IPS DF 6.9 (cell line): ENCODE data around the gene TRMT112.
A peak's percentile ranks its signal among the peaks of the same experiment; 100 is the strongest.
"Not testable (repeated sequence)": the region's sequence is repeated elsewhere in the genome, so short reads cannot be mapped to it uniquely, and the experiment has no call there.

ENCODE experiments used
- DNase-seq: peaks from one replicate; pipeline ENCODE4 v3.0.0-alpha.2; 2013; ENCODE audit warnings: low read depth, low spot score
- H3K27ac ChIP-seq: one replicate; pipeline ENCODE4 v1.5.1; 2013; ENCODE audit warnings: low read length, control low read depth
- H3K27me3 ChIP-seq: 2 replicates; pipeline ENCODE4 v1.6.1; 2013; ENCODE audit warnings: mild to moderate bottlenecking, low read length; ENCODE audit not compliant: control insufficient read depth, insufficient read depth
- H3K36me3 ChIP-seq: 2 replicates; pipeline ENCODE4 v1.6.1; 2013; ENCODE audit warnings: low read length; ENCODE audit not compliant: control insufficient read depth, insufficient read depth
- H3K4me1 ChIP-seq: 2 replicates; pipeline ENCODE4 v1.6.1; 2013; ENCODE audit warnings: low read length; ENCODE audit not compliant: control insufficient read depth, insufficient read depth
- H3K4me3 ChIP-seq: 2 replicates; pipeline ENCODE4 v1.5.1; 2013; ENCODE audit warnings: mild to moderate bottlenecking, low read length
- H3K9me3 ChIP-seq: 2 replicates; pipeline ENCODE4 v1.6.1; 2013; ENCODE audit warnings: low read length, inconsistent platforms; ENCODE audit not compliant: control insufficient read depth, insufficient read depth
- WGBS: extraction: QIAGEN DNeasy Blood & Tissue Kit; methylation state at CpG from one replicate; pipeline ENCODE4 v1.1.7; 2013; ENCODE audit warnings: mixed read lengths, missing lambda C conversion rate; ENCODE audit not compliant: insufficient read length, insufficient coverage; 5-methylcytosine and 5-hydroxymethylcytosine counted together

TRMT112 gene

DNA sequence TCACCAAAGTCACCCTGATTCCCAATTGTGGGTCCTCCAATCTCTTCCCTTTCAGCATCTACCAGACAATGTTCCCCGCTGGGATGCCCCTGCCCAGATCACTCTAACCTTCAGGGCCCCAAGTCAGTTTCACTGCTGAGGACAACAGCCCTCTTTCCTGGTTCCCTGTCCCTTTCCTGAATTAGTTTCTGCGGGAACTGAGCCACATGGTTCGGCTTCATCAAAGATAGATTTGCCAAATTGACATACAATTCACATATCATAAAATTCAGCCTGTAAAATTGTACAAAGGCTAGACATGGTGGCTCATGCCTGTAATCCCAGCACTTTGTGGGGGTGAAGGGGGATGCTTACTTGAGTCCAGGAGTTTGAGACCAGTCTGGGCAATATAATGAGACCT is 10.6 kb upstream of the TRMT112 start:
- H3K27ac ChIP-seq, result no peak overlapping the region
- no peak overlapping the region for H3K4me3 ChIP-seq
- peaks cover 4% of the 10 kb centered on the region for H3K4me1 ChIP-seq
- no peak for DNase-seq
- WGBS, result no CpG with 5 or more reads among the region's 3 CpGs
- no peaks in the 10 kb centered on the region for H3K27me3 ChIP-seq
- no peaks in the 10 kb centered on the region; the same call in 1 of the 2 replicates for H3K36me3 ChIP-seq
- H3K9me3 ChIP-seq, result no peaks in the 10 kb centered on the region

DNA sequence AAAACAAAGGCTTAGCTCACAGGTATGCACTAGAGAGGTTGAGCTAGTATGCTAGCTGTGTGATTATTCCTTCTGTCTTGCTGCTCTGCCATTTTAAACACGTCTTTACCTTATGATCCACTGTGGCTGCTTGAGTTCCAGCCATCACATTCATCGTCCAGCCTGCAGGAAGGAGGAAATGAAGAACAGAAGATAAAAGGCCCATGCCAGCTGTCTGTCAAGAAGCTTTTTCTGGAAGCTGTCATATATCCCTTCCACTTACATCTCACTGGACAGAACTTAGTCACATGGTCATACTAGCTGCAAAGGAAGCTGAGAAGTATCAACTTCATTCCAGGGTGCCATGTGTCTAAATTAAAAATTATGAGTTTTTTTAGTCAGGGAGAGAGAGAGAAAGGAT is 10.0 kb upstream of the TRMT112 start:
- Histone ChIP-seq H3K4me1 (peaks cover 4% of the 10 kb centered on the region), H3K36me3 (peaks cover 3% of the 10 kb centered on the region), H3K9me3 (no peaks in the 10 kb centered on the region), H3K4me3 (no peak overlapping the region), H3K27me3 (no peaks in the 10 kb centered on the region), H3K27ac (no peak overlapping the region)
- no peak for DNase-seq
- WGBS, result no CpG with 5 or more reads among the region's 2 CpGs

DNA sequence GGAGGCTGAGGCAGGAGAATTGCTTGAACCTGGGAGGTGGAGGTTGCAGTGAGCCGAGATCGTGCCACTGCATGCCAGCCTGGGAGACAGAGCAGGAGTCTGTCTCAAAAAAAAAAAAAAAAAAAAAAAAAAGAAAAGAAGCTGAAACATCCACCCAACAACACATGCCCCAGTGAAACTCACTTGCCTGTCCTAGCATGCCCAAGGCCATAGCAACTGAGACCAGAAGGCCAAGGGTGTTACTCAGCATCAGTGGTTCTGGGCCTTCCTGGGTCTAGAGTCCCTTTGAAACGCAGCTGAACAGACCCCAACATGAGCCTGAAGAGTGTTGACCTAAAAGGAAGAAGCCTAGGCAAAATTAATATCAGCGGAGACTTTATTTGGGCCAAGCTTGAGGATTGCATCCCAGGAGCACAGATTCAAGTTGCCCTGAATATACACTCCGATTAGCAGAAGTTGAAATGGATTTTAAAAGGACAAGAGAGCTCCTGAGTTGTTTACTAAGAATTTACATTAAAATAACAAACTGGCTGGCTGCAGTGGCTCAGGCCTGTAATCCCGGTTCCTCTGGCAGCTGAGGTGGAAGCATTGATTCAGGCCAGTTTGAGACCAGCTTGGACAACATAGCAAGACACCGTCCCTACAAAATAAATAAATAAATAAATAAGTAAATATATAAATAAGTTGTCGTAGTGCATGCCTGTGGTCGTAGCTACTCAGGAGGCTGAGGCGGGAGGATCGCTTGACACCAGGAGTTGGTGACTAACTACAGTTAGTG is 7.5 kb upstream of the TRMT112 start:
- no peak for DNase-seq
- Histone ChIP-seq H3K27ac (no peak overlapping the region), H3K4me1 (peaks cover 1% of the 10 kb centered on the region; the same call in 1 of the 2 replicates)

DNA sequence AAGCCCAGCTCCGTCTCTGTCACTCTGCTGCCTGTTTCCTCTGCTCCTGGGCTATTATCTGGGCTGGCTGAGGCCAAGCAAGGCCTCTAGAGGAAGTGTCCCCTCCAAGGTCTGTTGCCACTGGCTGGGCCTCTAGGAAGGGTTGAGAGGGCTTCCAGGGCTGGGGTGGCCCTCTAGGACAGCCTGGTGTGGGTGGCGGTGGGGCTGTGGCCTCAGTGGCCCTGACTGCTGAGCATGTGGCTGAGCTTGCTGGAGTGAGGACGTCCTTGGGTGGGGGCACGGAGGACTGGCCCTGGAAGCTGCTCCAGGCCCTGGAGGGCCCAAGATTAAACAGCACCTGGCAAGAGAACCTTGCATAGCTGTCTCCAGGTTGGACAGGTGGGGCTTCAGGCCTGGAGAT is 6.6 kb upstream of the TRMT112 start:
- not testable (repeated sequence) for H3K4me1 ChIP-seq, H3K9me3 ChIP-seq, H3K27ac ChIP-seq, DNase-seq, H3K4me3 ChIP-seq, H3K27me3 ChIP-seq
- peaks cover 14% of the 10 kb centered on the region for H3K36me3 ChIP-seq
- no CpG with 5 or more reads among the region's 4 CpGs for WGBS

More for the DNA sequence above, 7.5 kb upstream of the TRMT112 start:
- Histone ChIP-seq H3K9me3 (no peaks in the 10 kb centered on the region), H3K36me3 (peaks cover 14% of the 10 kb centered on the region), H3K27me3 (no peaks in the 10 kb centered on the region), H3K4me3 (no peak overlapping the region)
- no CpG with 5 or more reads among the region's 11 CpGs for WGBS

DNA sequence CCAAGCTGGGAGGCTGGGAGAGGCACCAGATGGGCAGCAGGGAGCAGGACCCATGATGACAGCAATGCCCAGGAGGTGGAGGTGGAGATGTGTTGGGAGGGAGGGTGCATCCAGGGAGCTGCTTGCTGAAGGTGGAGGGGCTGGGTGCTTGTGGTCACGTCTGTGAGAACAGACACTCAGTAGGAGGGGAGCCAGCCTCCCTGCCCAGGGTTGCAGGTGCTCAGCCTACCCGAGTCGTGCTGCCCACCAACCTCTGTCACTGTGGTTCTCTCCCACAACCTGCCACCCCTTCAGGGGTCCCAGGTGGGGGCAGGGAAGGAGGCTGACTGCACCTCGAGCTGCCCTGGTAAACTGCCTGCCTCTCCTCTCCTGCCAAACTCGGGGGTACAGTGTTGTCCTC is 6.0 kb upstream of the TRMT112 start:
- H3K4me1 ChIP-seq, result peaks cover 4% of the 10 kb centered on the region
- H3K27ac ChIP-seq, result no peak overlapping the region
- WGBS, result no CpG with 5 or more reads among the region's 5 CpGs
- no peaks in the 10 kb centered on the region for H3K9me3 ChIP-seq
- no peaks in the 10 kb centered on the region for H3K27me3 ChIP-seq
- DNase-seq, result no peak
- no peak overlapping the region for H3K4me3 ChIP-seq
- H3K36me3 ChIP-seq, result peaks cover 14% of the 10 kb centered on the region

DNA sequence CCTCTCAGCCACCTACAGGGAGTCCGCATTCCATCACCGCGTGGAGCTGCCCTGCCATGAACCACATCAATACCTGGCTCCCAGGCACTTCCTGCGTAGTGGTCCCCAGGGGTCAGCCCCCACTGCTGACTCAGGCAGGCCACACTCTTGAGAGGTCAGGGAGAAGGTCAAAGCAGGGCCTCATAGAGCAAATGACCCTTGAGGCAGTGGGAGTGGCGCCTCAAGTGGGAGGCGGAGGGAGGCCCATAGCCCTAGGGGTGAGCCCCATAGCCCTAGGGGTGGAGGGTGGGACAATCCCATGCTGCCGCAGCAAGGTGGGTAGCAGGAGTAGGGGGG is 5.5 kb upstream of the TRMT112 start:
- Histone ChIP-seq H3K27me3 (no peaks in the 10 kb centered on the region), H3K4me3 (no peak overlapping the region), H3K4me1 (peaks cover 4% of the 10 kb centered on the region), H3K9me3 (no peaks in the 10 kb centered on the region), H3K27ac (no peak overlapping the region), H3K36me3 (peaks cover 14% of the 10 kb centered on the region)
- DNase-seq, result no peak
- no CpG with 5 or more reads among the region's 7 CpGs for WGBS

DNA sequence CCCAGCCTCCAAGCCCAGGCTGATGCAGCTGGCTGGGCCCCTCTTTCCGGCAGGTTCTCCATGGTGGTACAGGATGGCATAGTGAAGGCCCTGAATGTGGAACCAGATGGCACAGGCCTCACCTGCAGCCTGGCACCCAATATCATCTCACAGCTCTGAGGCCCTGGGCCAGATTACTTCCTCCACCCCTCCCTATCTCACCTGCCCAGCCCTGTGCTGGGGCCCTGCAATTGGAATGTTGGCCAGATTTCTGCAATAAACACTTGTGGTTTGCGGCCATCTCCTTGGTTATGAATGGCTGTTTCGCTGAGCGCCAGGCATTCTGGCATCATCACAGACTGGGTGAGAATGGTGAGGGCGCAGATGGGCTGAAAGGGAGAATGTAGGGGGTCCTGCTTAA is 4.2 kb upstream of the TRMT112 start:
- H3K4me3 ChIP-seq, result no peak overlapping the region
- no peak for DNase-seq
- H3K27me3 ChIP-seq, result no peaks in the 10 kb centered on the region
- H3K4me1 ChIP-seq, result peaks cover 4% of the 10 kb centered on the region
- H3K36me3 ChIP-seq, result peaks cover 14% of the 10 kb centered on the region
- H3K9me3 ChIP-seq, result no peaks in the 10 kb centered on the region
- WGBS, result no CpG with 5 or more reads among the region's 5 CpGs
- H3K27ac ChIP-seq, result no peak overlapping the region

DNA sequence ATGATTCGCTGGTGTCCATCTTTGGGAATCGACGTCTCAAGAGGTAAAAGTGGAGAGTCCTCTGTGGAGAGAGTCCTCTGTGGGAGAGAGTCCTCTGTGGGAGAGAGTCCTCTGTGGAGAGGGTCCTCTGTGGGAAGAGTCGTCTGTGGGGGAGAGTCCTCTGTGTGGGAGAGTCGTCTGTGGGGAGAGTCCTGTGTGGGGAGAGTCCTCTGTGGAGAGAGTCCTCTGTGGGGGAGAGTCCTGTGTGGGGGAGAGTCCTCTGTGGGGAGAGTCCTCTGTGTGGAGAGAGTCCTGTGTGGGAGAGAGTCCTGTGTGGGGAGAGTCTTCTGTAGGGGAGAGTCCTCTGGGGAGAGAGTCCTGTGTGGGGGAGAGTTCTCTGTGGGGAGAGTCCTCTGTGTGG is 3.7 kb upstream of the TRMT112 start:
- H3K27me3 ChIP-seq, result no peaks in the 10 kb centered on the region
- DNase-seq, result no peak
- WGBS, result no CpG with 5 or more reads among the region's 5 CpGs
- H3K36me3 ChIP-seq, result peaks cover 14% of the 10 kb centered on the region
- no peak overlapping the region for H3K27ac ChIP-seq
- H3K9me3 ChIP-seq, result no peaks in the 10 kb centered on the region
- peaks cover 4% of the 10 kb centered on the region for H3K4me1 ChIP-seq
- H3K4me3 ChIP-seq, result no peak overlapping the region

DNA sequence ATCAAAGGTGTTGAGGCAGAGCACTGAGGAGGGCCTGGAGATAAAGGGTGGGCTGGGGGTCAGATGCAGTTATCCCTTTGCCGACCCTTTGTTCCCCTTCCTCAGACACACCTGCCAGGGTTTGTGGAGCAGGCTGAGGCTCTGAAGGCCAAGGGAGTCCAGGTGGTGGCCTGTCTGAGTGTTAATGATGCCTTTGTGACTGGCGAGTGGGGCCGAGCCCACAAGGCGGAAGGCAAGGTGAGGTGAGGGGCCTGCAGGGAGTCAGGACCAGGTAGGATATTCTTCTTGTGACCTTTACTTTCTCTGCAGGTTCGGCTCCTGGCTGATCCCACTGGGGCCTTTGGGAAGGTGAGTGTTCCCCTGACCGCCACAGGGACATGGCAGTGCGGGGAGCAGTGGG is 3.2 kb upstream of the TRMT112 start:
- Histone ChIP-seq H3K27ac (no peak overlapping the region), H3K9me3 (no peaks in the 10 kb centered on the region), H3K4me3 (no peak overlapping the region), H3K4me1 (peaks cover 4% of the 10 kb centered on the region), H3K36me3 (peaks cover 14% of the 10 kb centered on the region), H3K27me3 (no peaks in the 10 kb centered on the region)
- WGBS, result no CpG with 5 or more reads among the region's 7 CpGs
- DNase-seq, result no peak

DNA sequence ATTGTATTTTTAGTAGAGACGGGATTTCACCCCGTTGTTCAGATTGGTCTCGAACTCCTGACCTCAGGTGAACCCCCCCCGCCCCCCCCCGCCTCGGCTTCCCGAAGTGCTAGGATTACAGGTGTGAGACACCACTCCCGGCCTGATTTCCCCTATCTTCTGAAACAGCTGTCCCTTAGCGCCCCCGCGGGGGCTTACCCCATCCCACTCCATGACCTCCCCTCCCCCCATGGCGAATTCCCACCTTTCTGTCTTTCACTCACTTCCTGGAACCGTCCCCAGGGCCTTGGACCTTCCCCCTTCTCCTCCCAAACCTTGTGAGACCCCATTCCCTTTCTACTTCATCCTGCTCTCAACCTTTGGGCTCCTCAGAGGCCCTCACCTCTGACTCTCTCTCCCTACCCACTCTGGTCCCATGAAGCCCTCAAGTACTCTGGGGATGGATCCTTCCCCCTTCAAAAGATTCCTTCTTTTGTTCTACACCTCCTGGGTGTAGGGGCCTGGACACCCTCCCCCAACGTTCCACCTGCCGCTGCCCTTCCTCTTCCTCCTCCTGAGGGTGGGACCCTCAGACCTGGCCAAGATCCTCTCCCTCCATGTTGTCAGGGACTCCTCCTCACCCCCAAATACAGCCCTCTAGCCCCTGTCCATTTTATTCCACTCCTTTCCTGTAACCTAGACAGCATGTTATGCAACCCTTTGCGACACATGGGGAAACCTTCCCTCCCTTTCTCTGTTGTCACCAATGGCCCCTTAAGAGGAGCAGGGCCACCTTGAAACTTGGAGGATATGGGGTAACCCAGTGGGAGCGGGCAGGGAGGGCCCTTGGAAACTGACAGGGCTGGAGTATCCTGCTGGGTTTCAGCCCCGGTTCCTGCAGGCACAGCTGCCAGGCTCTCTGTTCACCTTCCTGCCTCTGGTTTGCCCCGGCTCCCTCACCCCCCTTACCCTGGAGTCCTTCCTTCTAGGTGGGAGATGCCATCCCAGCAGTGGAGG is 1.7 kb upstream of the TRMT112 start:
- H3K4me1 ChIP-seq, result peaks cover 4% of the 10 kb centered on the region
- H3K9me3 ChIP-seq, result no peaks in the 10 kb centered on the region
- H3K4me3 ChIP-seq, result peak overlapping the region; percentile 67; the same call in 1 of the 2 replicates
- WGBS, result no CpG with 5 or more reads among the region's 19 CpGs
- H3K36me3 ChIP-seq, result peaks cover 18% of the 10 kb centered on the region
- H3K27me3 ChIP-seq, result no peaks in the 10 kb centered on the region
- DNase-seq, result no peak
- no peak overlapping the region for H3K27ac ChIP-seq
